Neural cell (in vitro differentiated cells): Measurements from ENCODE around the gene PSMD13.

ENCODE experiments used
- EP300 ChIP-seq: fragments of 450-650 bp; conservative IDR thresholded peaks from 2 replicates; pipeline ENCODE4 v1.6.1; 2014; ENCODE audit warnings: antibody characterized with exemption, mild to moderate bottlenecking, moderate library complexity; ENCODE audit not compliant: poor library complexity, severe bottlenecking
- EZH2 ChIP-seq: fragments of 200-600, 300-800 bp; shearing (Covaris generic), sonication (generic); IDR thresholded peaks from 2 replicates; pipeline ENCODE4 v1.6.1; 2014; ENCODE audit warnings: antibody characterized with exemption, low read length, borderline replicate concordance, mild to moderate bottlenecking; ENCODE audit not compliant: insufficient read depth, poor library complexity, severe bottlenecking
- MXI1 ChIP-seq: fragments of 450-650 bp; conservative IDR thresholded peaks from 2 replicates; pipeline ENCODE4 v1.6.1; 2014; ENCODE audit warnings: antibody characterized with exemption, mild to moderate bottlenecking; ENCODE audit not compliant: poor library complexity, severe bottlenecking
- POLR2AphosphoS5 ChIP-seq: IDR thresholded peaks from 2 replicates; pipeline ENCODE4 v1.6.1; 2012
- RAD21 ChIP-seq: fragments of 450-650 bp; conservative IDR thresholded peaks from 2 replicates; pipeline ENCODE4 v1.6.1; 2014; ENCODE audit warnings: antibody characterized with exemption, mild to moderate bottlenecking, moderate library complexity
- TAF1 ChIP-seq: IDR thresholded peaks from 2 replicates; pipeline ENCODE4 v1.6.1; 2012; ENCODE audit warnings: low read depth
- TF ChIP-seq, protein P1 (sequence below): fragments of 450-650 bp; IDR thresholded peaks from 2 replicates; pipeline ENCODE4 v1.5.1; 2014; ENCODE audit warnings: antibody characterized with exemption, mild to moderate bottlenecking, moderate library complexity; ENCODE audit not compliant: poor library complexity, severe bottlenecking
- TF ChIP-seq, protein P2 (sequence below): IDR thresholded peaks from 2 replicates; pipeline ENCODE4 v1.6.1; 2012; ENCODE audit warnings: borderline replicate concordance

DNA sequence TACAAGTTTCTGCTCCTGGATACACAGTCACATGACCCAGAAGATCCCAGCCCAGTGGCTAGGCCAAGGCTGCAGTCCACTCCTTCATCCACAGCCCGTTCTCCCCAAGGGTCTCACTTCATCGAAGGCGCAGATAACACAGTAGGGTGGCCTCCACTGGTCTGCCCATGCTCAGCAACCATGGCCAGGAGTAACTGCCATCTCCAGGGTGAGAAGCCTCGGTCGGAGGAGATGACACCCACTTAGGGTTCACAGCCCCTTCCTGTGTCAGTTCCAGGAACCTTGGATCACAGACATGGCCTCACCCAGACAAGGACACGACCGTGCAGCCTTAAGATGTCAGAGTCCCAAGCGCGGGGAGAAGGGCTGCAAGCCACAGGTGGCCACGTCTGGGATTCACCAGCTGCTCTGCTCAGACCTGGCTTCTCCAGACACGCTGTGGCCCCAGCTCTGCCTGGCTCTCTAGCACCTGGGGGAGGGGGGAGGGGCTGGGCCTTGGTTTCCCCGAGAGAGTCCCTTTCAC, 32.1 kb upstream of the PSMD13 start:
- TF ChIP-seq, protein P1, sequence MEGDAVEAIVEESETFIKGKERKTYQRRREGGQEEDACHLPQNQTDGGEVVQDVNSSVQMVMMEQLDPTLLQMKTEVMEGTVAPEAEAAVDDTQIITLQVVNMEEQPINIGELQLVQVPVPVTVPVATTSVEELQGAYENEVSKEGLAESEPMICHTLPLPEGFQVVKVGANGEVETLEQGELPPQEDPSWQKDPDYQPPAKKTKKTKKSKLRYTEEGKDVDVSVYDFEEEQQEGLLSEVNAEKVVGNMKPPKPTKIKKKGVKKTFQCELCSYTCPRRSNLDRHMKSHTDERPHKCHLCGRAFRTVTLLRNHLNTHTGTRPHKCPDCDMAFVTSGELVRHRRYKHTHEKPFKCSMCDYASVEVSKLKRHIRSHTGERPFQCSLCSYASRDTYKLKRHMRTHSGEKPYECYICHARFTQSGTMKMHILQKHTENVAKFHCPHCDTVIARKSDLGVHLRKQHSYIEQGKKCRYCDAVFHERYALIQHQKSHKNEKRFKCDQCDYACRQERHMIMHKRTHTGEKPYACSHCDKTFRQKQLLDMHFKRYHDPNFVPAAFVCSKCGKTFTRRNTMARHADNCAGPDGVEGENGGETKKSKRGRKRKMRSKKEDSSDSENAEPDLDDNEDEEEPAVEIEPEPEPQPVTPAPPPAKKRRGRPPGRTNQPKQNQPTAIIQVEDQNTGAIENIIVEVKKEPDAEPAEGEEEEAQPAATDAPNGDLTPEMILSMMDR = no peak
- no peak for TF ChIP-seq POLR2AphosphoS5
- no peak for TF ChIP-seq EZH2
- no peak for TF ChIP-seq EP300
- no peak for TF ChIP-seq TAF1
- TF ChIP-seq, protein P2, sequence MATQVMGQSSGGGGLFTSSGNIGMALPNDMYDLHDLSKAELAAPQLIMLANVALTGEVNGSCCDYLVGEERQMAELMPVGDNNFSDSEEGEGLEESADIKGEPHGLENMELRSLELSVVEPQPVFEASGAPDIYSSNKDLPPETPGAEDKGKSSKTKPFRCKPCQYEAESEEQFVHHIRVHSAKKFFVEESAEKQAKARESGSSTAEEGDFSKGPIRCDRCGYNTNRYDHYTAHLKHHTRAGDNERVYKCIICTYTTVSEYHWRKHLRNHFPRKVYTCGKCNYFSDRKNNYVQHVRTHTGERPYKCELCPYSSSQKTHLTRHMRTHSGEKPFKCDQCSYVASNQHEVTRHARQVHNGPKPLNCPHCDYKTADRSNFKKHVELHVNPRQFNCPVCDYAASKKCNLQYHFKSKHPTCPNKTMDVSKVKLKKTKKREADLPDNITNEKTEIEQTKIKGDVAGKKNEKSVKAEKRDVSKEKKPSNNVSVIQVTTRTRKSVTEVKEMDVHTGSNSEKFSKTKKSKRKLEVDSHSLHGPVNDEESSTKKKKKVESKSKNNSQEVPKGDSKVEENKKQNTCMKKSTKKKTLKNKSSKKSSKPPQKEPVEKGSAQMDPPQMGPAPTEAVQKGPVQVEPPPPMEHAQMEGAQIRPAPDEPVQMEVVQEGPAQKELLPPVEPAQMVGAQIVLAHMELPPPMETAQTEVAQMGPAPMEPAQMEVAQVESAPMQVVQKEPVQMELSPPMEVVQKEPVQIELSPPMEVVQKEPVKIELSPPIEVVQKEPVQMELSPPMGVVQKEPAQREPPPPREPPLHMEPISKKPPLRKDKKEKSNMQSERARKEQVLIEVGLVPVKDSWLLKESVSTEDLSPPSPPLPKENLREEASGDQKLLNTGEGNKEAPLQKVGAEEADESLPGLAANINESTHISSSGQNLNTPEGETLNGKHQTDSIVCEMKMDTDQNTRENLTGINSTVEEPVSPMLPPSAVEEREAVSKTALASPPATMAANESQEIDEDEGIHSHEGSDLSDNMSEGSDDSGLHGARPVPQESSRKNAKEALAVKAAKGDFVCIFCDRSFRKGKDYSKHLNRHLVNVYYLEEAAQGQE = no peak
- no peak for TF ChIP-seq RAD21
- no peak for TF ChIP-seq MXI1
